Measurements from ENCODE around the gene B3GAT1. TPM values are rescaled to one million over a fixed set of nuclear protein-coding genes. Genes with fewer than 3 reads are reported as not detected.

The B3GAT1 gene
- total RNA-seq, 2 donors from 2014 or later: 0.13 TPM; not detected in 1

GRCh38 chr11:134366254-134366653, 45.8 kb downstream of the B3GAT1 start:
- no peak for TF ChIP-seq CTCF (IDR thresholded peaks at IDR 0.05)
- H3K36me3 ChIP-seq: no peaks in the 10 kb centered on the region
- no peak overlapping the region for H3K9ac ChIP-seq (ENCODE audit: low read depth in 2 of 2, low read length in 2 of 2)
- no peak overlapping the region for H3K27ac ChIP-seq
- H3K4me1 ChIP-seq: no peaks in the 10 kb centered on the region
- no peak for DNase-seq
- H3K4me3 ChIP-seq: no peak overlapping the region
- H3K9me3 ChIP-seq: no peaks in the 10 kb centered on the region
- intact Hi-C loops (cut with DNase I): loop anchor here (10.0 kb wide), 2 partner anchors 219 to 359 kb away; no protein-coding TSS in a partner anchor
- no peaks in the 10 kb centered on the region for H3K27me3 ChIP-seq

GRCh38 chr11:134365011-134365925, 46.8 kb downstream of the B3GAT1 start:
- Histone ChIP-seq H3K4me3 (no peak overlapping the region), H3K27me3 (no peaks in the 10 kb centered on the region), H3K27ac (no peak overlapping the region), H3K9ac (ENCODE audit: low read depth in 2 of 2, low read length in 2 of 2) (no peak overlapping the region), H3K4me1 (no peaks in the 10 kb centered on the region), H3K9me3 (no peaks in the 10 kb centered on the region), H3K36me3 (no peaks in the 10 kb centered on the region)
- no peak for TF ChIP-seq CTCF (IDR thresholded peaks at IDR 0.05)
- intact Hi-C loops (cut with DNase I): loop anchor here (10.0 kb wide), 2 partner anchors 220 to 360 kb away; no protein-coding TSS in a partner anchor
- DNase-seq: no peak

- Histone ChIP-seq H3K27me3 (no peaks in the 10 kb centered on the region), H3K4me1 (no peaks in the 10 kb centered on the region), H3K27ac (no peak overlapping the region), H3K9me3 (no peaks in the 10 kb centered on the region), H3K36me3 (no peaks in the 10 kb centered on the region), H3K4me3 (no peak overlapping the region), H3K9ac (ENCODE audit: low read depth in 2 of 2, low read length in 2 of 2) (no peak overlapping the region)
- TF ChIP-seq CTCF (IDR thresholded peaks at IDR 0.05): no peak
- intact Hi-C loops (cut with DNase I): loop anchor here (10.0 kb wide), 2 partner anchors 221 to 361 kb away; no protein-coding TSS in a partner anchor
- DNase-seq: no peak
These were observed 47.8 kb downstream of the B3GAT1 start for GRCh38 chr11:134364261-134364660.

GRCh38 chr11:134363592-134363991, 48.5 kb downstream of the B3GAT1 start:
- H3K36me3 ChIP-seq: no peaks in the 10 kb centered on the region
- DNase-seq: no peak

GRCh38 chr11:134363161-134363560, 48.9 kb downstream of the B3GAT1 start:
- H3K36me3 ChIP-seq: no peaks in the 10 kb centered on the region
- intact Hi-C loops (cut with DNase I): loop anchor here (10.0 kb wide), 2 partner anchors 222 to 362 kb away; no protein-coding TSS in a partner anchor
- H3K27me3 ChIP-seq: no peaks in the 10 kb centered on the region
- H3K4me1 ChIP-seq: no peaks in the 10 kb centered on the region
- H3K9ac ChIP-seq (ENCODE audit: low read depth in 2 of 2, low read length in 2 of 2): no peak overlapping the region
- H3K9me3 ChIP-seq: no peaks in the 10 kb centered on the region
- H3K4me3 ChIP-seq: no peak overlapping the region
- TF ChIP-seq CTCF (IDR thresholded peaks at IDR 0.05): no peak
- H3K27ac ChIP-seq: no peak overlapping the region
- no peak for DNase-seq

More at GRCh38 chr11:134363592-134363991, 48.5 kb downstream of the B3GAT1 start:
- no peak for TF ChIP-seq CTCF (IDR thresholded peaks at IDR 0.05)
- intact Hi-C loops (cut with DNase I): loop anchor here (10.0 kb wide), 2 partner anchors 221 to 361 kb away; no protein-coding TSS in a partner anchor
- H3K27ac ChIP-seq: no peak overlapping the region
- H3K27me3 ChIP-seq: no peaks in the 10 kb centered on the region
- H3K4me1 ChIP-seq: no peaks in the 10 kb centered on the region
- no peaks in the 10 kb centered on the region for H3K9me3 ChIP-seq
- H3K4me3 ChIP-seq: no peak overlapping the region
- no peak overlapping the region for H3K9ac ChIP-seq (ENCODE audit: low read depth in 2 of 2, low read length in 2 of 2)

Measured in colonic mucosa (tissue), 4 donors.